ENCODE data around the gene SLC38A10. TPM values are rescaled to one million over a fixed set of nuclear protein-coding genes. Genes with fewer than 3 reads are reported as not detected.

The SLC38A10 gene
- total RNA-seq, 1 donor from 2014 or later = 71.6 TPM

- H3K4me3 ChIP-seq (ENCODE audit: low read depth, low read length) = no peak overlapping the region
- TF ChIP-seq CTCF (conservative IDR thresholded peaks at IDR 0.05; ENCODE audit: low read depth, low read length) = no peak
- no peak for DNase-seq (ENCODE audit: low read depth)
These were observed 18.3 kb downstream of the SLC38A10 start for GRCh38 chr17:81276781-81277180.

GRCh38 chr17:81274471-81274855 is 20.6 kb downstream of the SLC38A10 start:
- DNase-seq (ENCODE audit: low read depth) = no peak
- H3K4me3 ChIP-seq (ENCODE audit: low read depth, low read length) = no peak overlapping the region
- TF ChIP-seq CTCF (conservative IDR thresholded peaks at IDR 0.05; ENCODE audit: low read depth, low read length) = no peak

- no peak overlapping the region for H3K4me3 ChIP-seq (ENCODE audit: low read depth, low read length)
- no peak for DNase-seq (ENCODE audit: low read depth)
- TF ChIP-seq CTCF (conservative IDR thresholded peaks at IDR 0.05; ENCODE audit: low read depth, low read length) = no peak
These were observed 21.2 kb downstream of the SLC38A10 start for GRCh38 chr17:81273698-81274470.

- DNase-seq (ENCODE audit: low read depth) = no peak
- H3K4me3 ChIP-seq (ENCODE audit: low read depth, low read length) = no peak overlapping the region
- no peak for TF ChIP-seq CTCF (conservative IDR thresholded peaks at IDR 0.05; ENCODE audit: low read depth, low read length)
These were observed 22.5 kb downstream of the SLC38A10 start for GRCh38 chr17:81272616-81273015.

GRCh38 chr17:81271226-81271625 is 23.9 kb downstream of the SLC38A10 start:
- no peak for DNase-seq (ENCODE audit: low read depth)
- no peak overlapping the region for H3K4me3 ChIP-seq (ENCODE audit: low read depth, low read length)
- TF ChIP-seq CTCF (conservative IDR thresholded peaks at IDR 0.05; ENCODE audit: low read depth, low read length) = no peak

DNA sequence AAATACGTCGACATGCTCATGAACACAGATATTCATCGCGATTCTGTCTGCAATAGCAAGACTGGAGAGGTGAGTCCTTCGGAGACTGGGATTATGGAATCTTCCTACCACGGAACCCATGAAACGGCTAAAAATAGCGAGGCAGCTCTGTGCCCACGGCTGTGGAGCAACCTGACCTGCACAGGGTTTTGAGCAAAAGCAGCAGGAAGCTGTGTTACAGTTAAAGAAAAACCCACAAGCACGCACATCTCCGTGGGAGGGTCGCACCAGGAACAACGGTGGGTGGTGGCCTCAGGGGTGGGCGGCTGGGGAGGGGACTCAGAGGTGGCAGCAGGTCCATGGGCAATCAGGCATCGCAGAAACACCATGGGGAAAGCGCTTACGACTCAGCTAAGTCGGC is 24.8 kb downstream of the SLC38A10 start:
- TF ChIP-seq CTCF (conservative IDR thresholded peaks at IDR 0.05; ENCODE audit: low read depth, low read length) = no peak
- no peak overlapping the region for H3K4me3 ChIP-seq (ENCODE audit: low read depth, low read length)
- no peak for DNase-seq (ENCODE audit: low read depth)
